ENCODE data around the gene ETV6. TPM values are rescaled to one million over a fixed set of nuclear protein-coding genes. Genes with fewer than 3 reads are reported as not detected.
"Not testable (repeated sequence)": the region's sequence is repeated elsewhere in the genome, so short reads cannot be mapped to it uniquely, and the experiment has no call there.

Gene ETV6
- total and polyA plus RNA-seq, 12 donors: 2.7 to 33.5 (median 15.2) TPM

- intact Hi-C loops (cut with DNase I): loop anchor here in 1 of 10 donors (10.0 kb wide), 1 partner anchor 121 kb away; no protein-coding TSS in a partner anchor
- H3K4me3 ChIP-seq: no peak overlapping the region
- ATAC-seq: no peak
- H3K36me3 ChIP-seq: no peaks in the 10 kb centered on the region
- H3K27ac ChIP-seq: no peak overlapping the region
- H3K27me3 ChIP-seq: no peaks in the 10 kb centered on the region
- 85 to 87% methylated on average over 3 of the region's 3 CpGs for WGBS, 2 donors
- DNase-seq: no peak
- TF ChIP-seq, protein P1, sequence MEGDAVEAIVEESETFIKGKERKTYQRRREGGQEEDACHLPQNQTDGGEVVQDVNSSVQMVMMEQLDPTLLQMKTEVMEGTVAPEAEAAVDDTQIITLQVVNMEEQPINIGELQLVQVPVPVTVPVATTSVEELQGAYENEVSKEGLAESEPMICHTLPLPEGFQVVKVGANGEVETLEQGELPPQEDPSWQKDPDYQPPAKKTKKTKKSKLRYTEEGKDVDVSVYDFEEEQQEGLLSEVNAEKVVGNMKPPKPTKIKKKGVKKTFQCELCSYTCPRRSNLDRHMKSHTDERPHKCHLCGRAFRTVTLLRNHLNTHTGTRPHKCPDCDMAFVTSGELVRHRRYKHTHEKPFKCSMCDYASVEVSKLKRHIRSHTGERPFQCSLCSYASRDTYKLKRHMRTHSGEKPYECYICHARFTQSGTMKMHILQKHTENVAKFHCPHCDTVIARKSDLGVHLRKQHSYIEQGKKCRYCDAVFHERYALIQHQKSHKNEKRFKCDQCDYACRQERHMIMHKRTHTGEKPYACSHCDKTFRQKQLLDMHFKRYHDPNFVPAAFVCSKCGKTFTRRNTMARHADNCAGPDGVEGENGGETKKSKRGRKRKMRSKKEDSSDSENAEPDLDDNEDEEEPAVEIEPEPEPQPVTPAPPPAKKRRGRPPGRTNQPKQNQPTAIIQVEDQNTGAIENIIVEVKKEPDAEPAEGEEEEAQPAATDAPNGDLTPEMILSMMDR (IDR thresholded peaks at IDR 0.05): no peak
- H3K4me1 ChIP-seq: no peaks in the 10 kb centered on the region
- H3K9me3 ChIP-seq: peaks cover 0 to 28% (median 18%) of the 10 kb centered on the region in 11 donors
Observed at GRCh38 chr12:11904124-11904523, 254.7 kb downstream of the ETV6 start.

DNA sequence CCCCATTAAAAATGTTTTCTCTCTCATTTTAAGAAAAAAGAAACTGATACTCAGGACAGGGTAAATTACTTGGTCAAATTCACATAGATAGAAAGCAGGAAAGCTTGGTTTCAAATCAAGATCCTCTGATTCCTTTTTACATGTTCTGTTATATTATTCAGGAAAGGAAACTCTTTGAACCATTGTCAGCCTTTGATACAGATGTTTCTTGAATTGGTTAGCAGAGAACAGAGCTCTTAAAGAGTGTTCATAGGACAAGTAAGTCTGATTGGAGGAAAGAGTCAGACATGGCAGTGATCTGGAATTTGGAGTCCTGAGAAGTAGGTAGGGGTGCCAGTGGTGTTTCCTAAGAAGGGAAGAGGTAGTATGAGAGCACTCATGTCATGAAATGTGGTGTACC lies 256.1 kb downstream of the ETV6 start:
- H3K4me1 ChIP-seq: no peaks in the 10 kb centered on the region
- H3K27ac ChIP-seq: no peak overlapping the region
- DNase-seq (no peak), ATAC-seq (no peak)
- H3K9me3 ChIP-seq: peaks cover 0 to 38% (median 18%) of the 10 kb centered on the region in 11 donors
- intact Hi-C loops (cut with DNase I): loop anchor here in 1 of 10 donors (10.0 kb wide), 1 partner anchor 119 kb away; no protein-coding TSS in a partner anchor
- TF ChIP-seq, protein P1 (IDR thresholded peaks at IDR 0.05): no peak
- H3K4me3 ChIP-seq: no peak overlapping the region
- no peaks in the 10 kb centered on the region for H3K27me3 ChIP-seq
- no peaks in the 10 kb centered on the region for H3K36me3 ChIP-seq

DNA sequence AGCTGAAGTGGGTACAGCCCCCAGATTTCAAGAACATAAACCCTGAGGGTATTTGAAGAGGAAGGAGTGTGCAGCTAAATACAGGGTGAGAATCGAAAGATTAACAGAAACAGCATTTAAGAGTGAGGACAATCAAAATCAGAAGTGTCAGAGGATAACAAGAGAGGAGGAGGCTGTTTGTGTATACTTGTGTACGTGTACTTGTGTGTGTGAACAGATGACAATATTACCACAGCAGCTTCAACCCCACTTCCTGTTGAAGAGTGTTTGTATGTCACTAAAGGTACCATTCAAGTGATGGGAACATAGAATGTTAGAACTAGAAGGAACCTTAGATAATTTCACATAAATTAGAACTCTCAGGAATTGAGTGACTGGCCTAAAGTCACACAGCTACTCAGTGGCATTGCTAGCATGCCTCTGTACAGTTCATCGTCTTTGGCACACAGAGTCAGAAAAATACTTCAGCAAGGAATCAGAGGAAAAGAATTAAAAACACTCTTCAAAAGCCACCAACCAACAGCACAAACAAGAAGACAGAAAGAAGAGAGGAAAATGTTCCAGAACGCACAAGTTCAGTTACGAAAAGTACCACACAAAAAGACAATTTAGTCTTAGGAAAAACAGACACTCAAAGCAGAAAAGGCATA lies 256.9 kb downstream of the ETV6 start:
- TF ChIP-seq, protein P1 (IDR thresholded peaks at IDR 0.05): no peak

GRCh38 chr12:11907625-11908024 lies 258.2 kb downstream of the ETV6 start:
- Histone ChIP-seq H3K36me3 (no peaks in the 10 kb centered on the region), H3K27me3 (no peaks in the 10 kb centered on the region), H3K4me1 (no peaks in the 10 kb centered on the region), H3K27ac (no peak overlapping the region), H3K9me3 (peaks cover 0 to 43% (median 18%) of the 10 kb centered on the region in 11 donors), H3K4me3 (no peak overlapping the region)
- TF ChIP-seq, protein P1 (IDR thresholded peaks at IDR 0.05): no peak
- intact Hi-C loops (cut with DNase I): loop anchor here in 1 of 10 donors (10.0 kb wide), 1 partner anchor 117 kb away; no protein-coding TSS in a partner anchor
- ATAC-seq (no peak), DNase-seq (no peak)

More for the DNA sequence above, 256.9 kb downstream of the ETV6 start:
- no peaks in the 10 kb centered on the region for H3K4me1 ChIP-seq
- peaks cover 0 to 43% (median 18%) of the 10 kb centered on the region in 11 donors for H3K9me3 ChIP-seq
- 85 to 91% methylated on average over 5 of the region's 5 CpGs for WGBS, 2 donors
- H3K27me3 ChIP-seq: no peaks in the 10 kb centered on the region
- no peak for ATAC-seq
- DNase-seq: no peak
- no peaks in the 10 kb centered on the region for H3K36me3 ChIP-seq
- H3K27ac ChIP-seq: no peak overlapping the region
- intact Hi-C loops (cut with DNase I): loop anchor here in 1 of 10 donors (10.0 kb wide), 1 partner anchor 118 kb away; no protein-coding TSS in a partner anchor
- no peak overlapping the region for H3K4me3 ChIP-seq

DNA sequence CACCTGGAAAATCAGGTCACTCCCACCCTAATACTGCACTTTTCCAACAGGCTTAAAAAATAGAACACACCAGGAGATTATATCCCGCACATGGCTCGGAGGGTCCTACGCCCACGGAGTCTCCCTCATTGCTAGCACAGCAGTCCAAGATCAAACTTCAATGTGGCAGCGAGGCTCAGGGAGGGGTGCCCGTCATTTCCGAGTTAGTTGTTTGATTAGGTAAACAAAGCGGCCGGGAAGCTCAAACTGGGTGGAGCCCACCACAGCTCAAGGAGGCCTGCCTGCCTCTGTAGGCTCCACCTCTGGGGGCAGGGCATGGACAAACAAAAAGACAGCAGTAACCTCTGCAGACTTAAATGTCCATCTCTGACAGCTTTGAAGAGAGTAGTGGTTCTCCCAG lies 259.9 kb downstream of the ETV6 start:
- not testable (repeated sequence) for H3K4me3 ChIP-seq, ATAC-seq, DNase-seq, H3K36me3 ChIP-seq, H3K27me3 ChIP-seq, H3K4me1 ChIP-seq, H3K27ac ChIP-seq
- WGBS, 2 donors: 87 to 91% methylated on average over 9 of the region's 9 CpGs
- H3K9me3 ChIP-seq: peaks cover 0 to 43% (median 18%) of the 10 kb centered on the region in 11 donors
- intact Hi-C loops (cut with DNase I): loop anchor here in 1 of 10 donors (10.0 kb wide), 1 partner anchor 115 kb away; no protein-coding TSS in a partner anchor
